Liver (tissue), 9 donors: Measurements from ENCODE around the gene HUS1. TPM values are rescaled to one million over a fixed set of nuclear protein-coding genes. Genes with fewer than 3 reads are reported as not detected.
"Not testable (repeated sequence)": the region's sequence is repeated elsewhere in the genome, so short reads cannot be mapped to it uniquely, and the experiment has no call there.

Experiments
- DNase-seq: peaks from one replicate; pipeline ENCODE4 v3.0.0-alpha.2; 2017; ENCODE audit warnings: low spot score
- H3K27ac ChIP-seq, 2 donors: one replicate each; pipeline ENCODE4 v1.7.0; 2013; ENCODE audit warnings: inconsistent platforms in 2 of 2, low read length in 2 of 2, control low read depth in 1 of 2, low read depth in 1 of 2, mild to moderate bottlenecking in 1 of 2
- H3K27me3 ChIP-seq, 4 donors: one replicate each; pipeline versions ENCODE4 v1.6.1 to v1.7.0; 2013; ENCODE audit warnings: low read length in 3 of 4, inconsistent platforms in 1 of 4, mild to moderate bottlenecking in 1 of 4, moderate library complexity in 1 of 4; ENCODE audit not compliant: control insufficient read depth in 4 of 4, insufficient read depth in 4 of 4
- H3K36me3 ChIP-seq, 4 donors: one replicate each; pipeline versions ENCODE4 v1.6.1 to v1.7.0; 2013; ENCODE audit warnings: low read length in 3 of 4, mild to moderate bottlenecking in 3 of 4, low read depth in 1 of 4, moderate library complexity in 1 of 4; ENCODE audit not compliant: control insufficient read depth in 4 of 4, insufficient read depth in 3 of 4
- H3K4me1 ChIP-seq, 4 donors: one replicate each; pipeline versions ENCODE4 v1.6.1 to v1.7.0; 2013; ENCODE audit warnings: low read length in 3 of 4, mild to moderate bottlenecking in 3 of 4, moderate library complexity in 1 of 4; ENCODE audit not compliant: control insufficient read depth in 4 of 4, insufficient read depth in 4 of 4
- H3K4me3 ChIP-seq, 3 donors: one replicate each; pipeline versions ENCODE4 v1.6.1 to v1.7.0; 2013; ENCODE audit warnings: low read length in 3 of 3, control low read depth in 1 of 3, low read depth in 1 of 3, mild to moderate bottlenecking in 1 of 3
- H3K9ac ChIP-seq, 2 donors: one replicate each; pipeline ENCODE4 v1.7.0; 2013; ENCODE audit warnings: low read length in 2 of 2, mild to moderate bottlenecking in 2 of 2, moderate library complexity in 2 of 2, control low read depth in 1 of 2, low read depth in 1 of 2
- H3K9me3 ChIP-seq, 4 donors: one replicate each; pipeline versions ENCODE4 v1.6.1 to v1.7.0; 2013; ENCODE audit warnings: low read length in 3 of 4; ENCODE audit not compliant: control insufficient read depth in 4 of 4
- ATF3 ChIP-seq: IDR thresholded peaks from 2 replicates; pipeline ENCODE4 v1.6.1; 2016; ENCODE audit warnings: antibody characterized with exemption
- EGR1 ChIP-seq, 2 donors: IDR thresholded peaks; 2 replicates each; pipeline ENCODE4 v1.6.1; 2016 to 2018; ENCODE audit warnings: antibody characterized with exemption in 2 of 2, low read depth in 2 of 2
- FOXA1 ChIP-seq: IDR thresholded peaks from 2 replicates; pipeline ENCODE4 v1.6.1; 2016; ENCODE audit warnings: antibody characterized with exemption
- GABPA ChIP-seq, 2 donors: IDR thresholded peaks in 1 of 2; conservative IDR thresholded peaks in 1 of 2; 2 replicates each; pipeline ENCODE4 v1.6.1; 2016; ENCODE audit warnings: antibody characterized with exemption in 2 of 2, mild to moderate bottlenecking in 1 of 2, moderate library complexity in 1 of 2
- HNF4A ChIP-seq, 2 donors: conservative IDR thresholded peaks; 2 replicates each; pipeline ENCODE4 v1.6.1; 2016; ENCODE audit warnings: antibody characterized with exemption in 2 of 2, mild to moderate bottlenecking in 2 of 2
- HNF4G ChIP-seq: IDR thresholded peaks from 2 replicates; pipeline ENCODE4 v1.6.1; 2016; ENCODE audit warnings: antibody characterized with exemption
- JUND ChIP-seq, 2 donors: IDR thresholded peaks; 2 replicates each; pipeline ENCODE4 v1.6.1; 2016; ENCODE audit warnings: antibody characterized with exemption in 2 of 2
- MAX ChIP-seq: IDR thresholded peaks from 2 replicates; pipeline ENCODE4 v1.6.1; 2016; ENCODE audit warnings: antibody characterized with exemption
- NR2F2 ChIP-seq: IDR thresholded peaks from 2 replicates; pipeline ENCODE4 v1.6.1; 2016; ENCODE audit warnings: antibody characterized with exemption
- RAD21 ChIP-seq, 2 donors: IDR thresholded peaks; 2 replicates each; pipeline ENCODE4 v1.6.1; 2016; ENCODE audit warnings: antibody characterized with exemption in 2 of 2, mild to moderate bottlenecking in 2 of 2
- REST ChIP-seq: IDR thresholded peaks from 2 replicates; pipeline ENCODE4 v1.6.1; 2016; ENCODE audit warnings: antibody characterized with exemption, mild to moderate bottlenecking
- RXRA ChIP-seq, 2 donors: IDR thresholded peaks; 2 replicates each; pipeline ENCODE4 v1.6.1; 2017 to 2018; ENCODE audit warnings: antibody characterized with exemption in 2 of 2, mild to moderate bottlenecking in 1 of 2
- SP1 ChIP-seq: IDR thresholded peaks from 2 replicates; pipeline ENCODE4 v1.6.1; 2018; ENCODE audit warnings: antibody characterized with exemption, mild to moderate bottlenecking
- TAF1 ChIP-seq: conservative IDR thresholded peaks from 2 replicates; pipeline ENCODE4 v1.6.1; 2016; ENCODE audit warnings: antibody characterized with exemption, mild to moderate bottlenecking
- YY1 ChIP-seq: IDR thresholded peaks from 2 replicates; pipeline ENCODE4 v1.6.1; 2016; ENCODE audit warnings: antibody characterized with exemption, mild to moderate bottlenecking
- ZBTB33 ChIP-seq: IDR thresholded peaks from 2 replicates; pipeline ENCODE4 v1.6.1; 2016; ENCODE audit warnings: antibody characterized with exemption
- WGBS: extraction: QIAGEN DNeasy Blood & Tissue Kit; methylation state at CpG from one replicate; pipeline ENCODE4 v1.1.7; 2013; 5-methylcytosine and 5-hydroxymethylcytosine counted together
- polyA plus RNA-seq, 2 donors: library from polyadenylated mRNA; stranded (reverse) in 1 of 2; unstranded in 1 of 2; fragments of 200-250 nt in 1 of 2; fragments of >200 nt in 1 of 2; fragmentation: Nextera tagmentation in 1 of 2; extraction: Ambion mirVana in 1 of 2; gene quantifications; one replicate each; pipeline versions ENCODE4 v1.2.1 to v1.2.3, GENCODE V29; 2013 to 2015
- total RNA-seq, 2 donors: library from RNA; depleted of rRNA; stranded (reverse); fragments of >200 nt; gene quantifications; one replicate each; pipeline ENCODE4 v1.2.3, GENCODE V29; 2014
- TF ChIP-seq, protein P1 (sequence below): fragments of 150-350 bp; IDR thresholded peaks from 2 replicates; pipeline ENCODE4 v1.5.1; 2017; ENCODE audit warnings: improper control_type of control experiment, low read depth, low read length; ENCODE audit not compliant: missing input control
- donor health status: healthy.
- donor health status: healthy.
- donor health status: healthy.
- donor health status: healthy.
- donor health status: healthy.

HUS1 gene
- total and polyA plus RNA-seq, 4 donors: 9.2 to 39.0 (median 18.4) TPM

DNA sequence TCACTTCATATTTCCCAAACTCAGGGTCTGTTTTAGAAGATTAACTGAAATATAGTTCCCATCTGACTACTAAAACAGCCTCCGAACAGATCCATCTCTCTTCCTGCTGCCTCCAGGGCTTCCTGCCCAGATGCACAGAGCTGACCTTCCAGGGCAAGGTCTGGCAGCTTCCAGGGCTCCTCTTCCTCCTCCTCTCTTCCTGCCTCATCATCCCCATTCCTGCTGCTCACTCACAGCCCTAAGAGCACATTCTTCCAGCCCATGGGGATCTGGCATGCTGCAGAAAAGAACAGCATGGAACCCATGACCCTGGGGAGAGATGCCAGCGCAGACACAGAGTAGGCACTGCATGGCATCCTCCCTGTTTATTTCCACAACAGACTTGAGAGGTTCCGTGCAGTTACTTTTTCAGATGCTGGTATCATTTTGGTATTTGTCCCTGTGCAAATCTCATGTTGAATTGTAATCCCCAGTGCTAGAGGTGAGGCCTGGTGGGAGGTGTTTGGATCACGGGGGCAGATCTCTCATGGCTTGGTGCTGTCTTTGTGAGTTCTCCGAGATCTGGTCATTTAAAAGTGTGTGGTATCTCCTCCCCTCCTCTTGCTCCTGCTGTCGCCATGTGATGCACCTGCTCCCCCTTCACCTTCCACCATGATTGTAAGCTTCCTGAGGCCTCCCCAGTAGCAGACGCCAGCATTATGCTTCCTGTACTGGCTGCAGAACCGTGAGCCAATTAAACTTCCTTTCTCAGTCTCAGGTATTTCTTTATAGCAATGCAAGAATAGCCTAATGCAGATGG is 35.5 kb downstream of the HUS1 start:
- 88% methylated on average over 8 of the region's 8 CpGs for WGBS
- Histone ChIP-seq H3K9me3 (no peaks in the 10 kb centered on the region), H3K4me1 (no peaks in the 10 kb centered on the region), H3K36me3 (no peaks in the 10 kb centered on the region), H3K27me3 (no peaks in the 10 kb centered on the region), H3K9ac (no peak overlapping the region), H3K27ac (no peak overlapping the region), H3K4me3 (no peak overlapping the region)
- no peak for DNase-seq
- TF ChIP-seq RAD21 (IDR thresholded peaks at IDR 0.05) (no peak), NR2F2 (peak; percentile 12)

DNA sequence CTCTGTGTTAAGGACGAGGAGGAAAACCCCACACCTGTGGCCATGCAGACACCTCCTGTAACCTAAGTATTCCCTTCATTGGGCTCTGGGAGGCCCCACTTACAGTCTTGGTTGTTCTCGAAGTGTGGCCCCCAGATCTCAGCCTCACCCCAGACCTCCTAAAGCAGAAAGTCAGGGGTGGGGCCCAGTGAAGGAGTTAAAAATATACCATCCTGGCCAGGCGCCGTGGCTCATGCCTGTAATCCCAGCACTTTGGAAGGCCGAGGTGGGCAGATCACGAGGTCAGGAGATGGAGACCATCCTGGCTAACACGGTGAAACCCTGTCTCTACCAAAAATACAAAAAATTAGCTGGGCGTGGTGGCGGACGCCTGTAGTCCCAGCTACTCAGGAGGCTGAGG is 36.8 kb downstream of the HUS1 start:
- 92% methylated on average over 10 of the region's 10 CpGs for WGBS
- H3K9ac ChIP-seq, DNase-seq, H3K4me3 ChIP-seq, H3K27me3 ChIP-seq, H3K36me3 ChIP-seq, H3K9me3 ChIP-seq, H3K4me1 ChIP-seq, H3K27ac ChIP-seq: not testable (repeated sequence)

GRCh38 chr7:47942132-47942531 is 37.3 kb downstream of the HUS1 start:
- Histone ChIP-seq H3K9me3 (no peaks in the 10 kb centered on the region), H3K4me3 (no peak overlapping the region), H3K27me3 (no peaks in the 10 kb centered on the region), H3K27ac (no peak overlapping the region), H3K4me1 (no peaks in the 10 kb centered on the region), H3K36me3 (no peaks in the 10 kb centered on the region), H3K9ac (no peak overlapping the region)
- 87% methylated on average over 10 of the region's 10 CpGs for WGBS
- no peak for DNase-seq
- no peak for TF ChIP-seq ZBTB33
- TF ChIP-seq TAF1: no peak
- TF ChIP-seq, protein P1, sequence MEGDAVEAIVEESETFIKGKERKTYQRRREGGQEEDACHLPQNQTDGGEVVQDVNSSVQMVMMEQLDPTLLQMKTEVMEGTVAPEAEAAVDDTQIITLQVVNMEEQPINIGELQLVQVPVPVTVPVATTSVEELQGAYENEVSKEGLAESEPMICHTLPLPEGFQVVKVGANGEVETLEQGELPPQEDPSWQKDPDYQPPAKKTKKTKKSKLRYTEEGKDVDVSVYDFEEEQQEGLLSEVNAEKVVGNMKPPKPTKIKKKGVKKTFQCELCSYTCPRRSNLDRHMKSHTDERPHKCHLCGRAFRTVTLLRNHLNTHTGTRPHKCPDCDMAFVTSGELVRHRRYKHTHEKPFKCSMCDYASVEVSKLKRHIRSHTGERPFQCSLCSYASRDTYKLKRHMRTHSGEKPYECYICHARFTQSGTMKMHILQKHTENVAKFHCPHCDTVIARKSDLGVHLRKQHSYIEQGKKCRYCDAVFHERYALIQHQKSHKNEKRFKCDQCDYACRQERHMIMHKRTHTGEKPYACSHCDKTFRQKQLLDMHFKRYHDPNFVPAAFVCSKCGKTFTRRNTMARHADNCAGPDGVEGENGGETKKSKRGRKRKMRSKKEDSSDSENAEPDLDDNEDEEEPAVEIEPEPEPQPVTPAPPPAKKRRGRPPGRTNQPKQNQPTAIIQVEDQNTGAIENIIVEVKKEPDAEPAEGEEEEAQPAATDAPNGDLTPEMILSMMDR: no peak
- TF ChIP-seq MAX: no peak
- TF ChIP-seq RXRA (IDR thresholded peaks at IDR 0.05): no peak
- no peak for TF ChIP-seq FOXA1
- no peak for TF ChIP-seq ATF3
- no peak for TF ChIP-seq REST
- no peak for TF ChIP-seq RAD21 (IDR thresholded peaks at IDR 0.05)
- TF ChIP-seq EGR1 (IDR thresholded peaks at IDR 0.05; ENCODE audit: low read depth in 2 of 2): no peak
- TF ChIP-seq SP1: no peak
- no peak for TF ChIP-seq JUND (IDR thresholded peaks at IDR 0.05)
- TF ChIP-seq HNF4A (conservative IDR thresholded peaks at IDR 0.05): no peak
- no peak for TF ChIP-seq YY1
- no peak for TF ChIP-seq HNF4G
- no peak for TF ChIP-seq GABPA (IDR thresholded peaks at IDR 0.05 in 1 of 2, conservative IDR thresholded peaks at IDR 0.05 in 1 of 2)
